GDM1 (cell line): ENCODE measurements around the gene GSX2.
A peak's percentile ranks its signal among the peaks of the same experiment; 100 is the strongest.
"Not testable (repeated sequence)": the region's sequence is repeated elsewhere in the genome, so short reads cannot be mapped to it uniquely, and the experiment has no call there.

Experiments used
- DNase-seq: peaks from one replicate; lab custom pipeline; 2025; lab: John Stamatoyannopoulos, UW

The GSX2 gene

GRCh38 chr4:54103190-54103574, 3.2 kb downstream of the GSX2 start:
- no peak for DNase-seq

DNA sequence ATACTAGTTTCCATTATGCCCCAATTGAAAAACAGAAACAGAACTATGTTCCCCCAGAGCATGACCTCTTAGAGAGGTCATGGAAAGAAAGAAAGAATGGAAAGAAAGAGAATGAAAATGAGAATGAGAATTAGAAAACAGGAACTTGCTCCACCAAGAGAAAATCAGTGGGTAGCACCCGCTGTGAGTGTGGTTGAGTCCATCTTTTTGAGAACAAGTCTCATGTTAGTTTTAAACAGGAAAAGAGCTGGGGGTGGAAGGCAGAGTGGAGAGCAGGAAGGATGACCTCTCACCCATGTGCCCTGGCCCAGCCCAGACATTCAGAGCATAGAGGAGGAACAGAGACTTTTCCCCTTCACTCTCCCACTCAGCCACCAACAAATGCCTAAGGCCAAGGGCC, 4.9 kb downstream of the GSX2 start:
- no peak for DNase-seq

GRCh38 chr4:54107951-54108748, 8.2 kb downstream of the GSX2 start:
- no peak for DNase-seq

DNA sequence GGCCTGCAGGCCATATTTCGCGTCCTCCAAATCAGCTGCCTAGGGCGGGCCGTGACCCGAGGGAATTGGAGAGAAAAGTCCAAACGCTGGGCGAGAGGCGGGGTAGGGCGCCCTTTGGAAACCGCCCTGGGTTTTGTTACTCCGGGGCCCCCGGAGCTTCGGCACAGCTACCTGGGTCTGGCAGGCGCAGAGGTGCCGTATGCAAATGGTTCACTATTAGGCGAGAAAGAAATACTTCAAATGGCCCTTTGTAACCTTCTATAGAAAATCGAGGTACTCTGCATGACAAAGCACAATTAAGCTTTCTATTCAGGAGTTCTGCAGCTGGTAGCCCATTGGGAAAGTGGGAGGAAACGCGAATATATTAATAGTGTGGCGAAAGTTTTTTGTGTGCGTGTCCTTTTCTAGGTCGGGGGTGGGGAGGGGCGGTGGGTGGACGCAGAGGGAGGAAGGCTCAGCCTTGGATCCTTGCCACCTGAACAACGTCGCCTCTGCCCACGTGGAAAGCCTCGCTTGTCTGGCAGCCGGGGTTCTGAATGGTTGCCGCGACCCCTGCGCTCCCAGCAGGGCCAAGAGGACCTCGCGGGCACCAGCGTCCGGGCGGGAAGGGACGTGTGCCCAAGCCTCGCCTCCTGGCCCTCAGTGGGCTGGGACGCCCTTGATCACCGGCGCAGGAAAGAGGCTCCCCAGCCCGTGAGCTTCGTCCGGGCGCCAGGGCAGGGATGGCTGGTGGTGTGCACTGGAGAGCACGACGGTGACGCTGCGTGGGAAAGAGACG, 9.5 kb downstream of the GSX2 start:
- DNase-seq: no peak

GRCh38 chr4:54110019-54110416, 10.1 kb downstream of the GSX2 start:
- DNase-seq: no peak

GRCh38 chr4:54113206-54113605, 13.2 kb downstream of the GSX2 start:
- not testable (repeated sequence) for DNase-seq

DNA sequence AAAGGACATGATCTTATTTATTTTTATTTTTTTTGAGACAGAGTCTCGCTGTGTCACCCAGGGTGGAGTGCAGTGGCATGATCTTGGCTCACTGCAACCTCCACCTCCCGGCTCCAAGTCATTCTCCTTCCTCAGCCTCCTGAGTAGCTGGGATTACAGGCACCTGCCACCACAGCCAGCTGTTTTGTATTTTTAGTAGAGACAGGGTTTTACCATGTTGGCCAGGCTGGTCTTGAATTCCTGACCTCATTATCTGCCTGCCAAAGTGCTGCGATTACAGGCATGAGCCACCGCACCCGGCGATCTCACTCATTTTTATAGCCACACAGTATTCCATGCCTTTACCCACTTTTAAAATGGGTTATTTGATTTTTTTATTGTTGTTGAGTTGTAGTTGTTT, 16.3 kb downstream of the GSX2 start:
- not testable (repeated sequence) for DNase-seq

- no peak for DNase-seq
These were observed 19.1 kb downstream of the GSX2 start for GRCh38 chr4:54118850-54119589.

- no peak for DNase-seq
These were observed 20.6 kb downstream of the GSX2 start for GRCh38 chr4:54120518-54120917.

GRCh38 chr4:54127660-54128059, 27.7 kb downstream of the GSX2 start:
- no peak for DNase-seq

DNA sequence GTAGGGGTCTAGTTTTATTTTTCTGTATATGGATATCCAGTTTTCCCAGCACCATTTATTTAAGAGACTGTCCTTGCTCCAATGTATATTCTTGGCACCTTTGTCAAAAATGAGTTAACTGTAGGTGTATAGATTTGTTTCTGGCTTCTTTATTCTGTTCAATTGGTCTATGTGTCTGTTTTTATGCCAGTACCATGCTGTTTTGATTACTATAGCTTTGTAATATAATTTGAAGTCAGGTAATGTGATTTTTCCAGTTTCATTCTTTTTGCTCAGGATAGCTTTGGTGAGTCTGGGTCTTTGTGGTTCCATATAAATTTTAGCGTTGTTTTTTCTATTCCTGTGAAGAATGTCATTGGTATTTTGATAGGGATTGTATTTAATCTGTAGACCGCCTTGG, 28.7 kb downstream of the GSX2 start:
- not testable (repeated sequence) for DNase-seq

DNA sequence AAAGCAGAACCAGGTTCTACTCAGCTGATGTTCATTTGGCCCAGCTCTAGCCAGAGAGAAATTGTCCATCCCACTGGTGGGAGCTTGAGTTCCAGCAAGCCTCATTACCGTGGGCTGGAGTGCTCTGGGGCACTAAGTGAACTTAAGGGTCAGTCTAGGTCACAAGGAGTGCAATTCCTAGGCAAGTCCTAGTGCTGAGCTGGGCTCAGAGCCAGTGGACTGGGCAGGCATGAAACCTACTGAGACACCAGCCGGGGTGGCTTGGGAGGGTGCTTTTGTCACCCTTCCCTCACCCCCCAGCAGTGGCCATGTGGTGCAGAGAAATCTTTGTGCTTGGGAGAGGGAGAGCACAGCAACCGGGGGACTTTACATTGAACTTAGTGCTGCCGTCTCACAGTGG, 39.4 kb downstream of the GSX2 start:
- DNase-seq: no peak

DNA sequence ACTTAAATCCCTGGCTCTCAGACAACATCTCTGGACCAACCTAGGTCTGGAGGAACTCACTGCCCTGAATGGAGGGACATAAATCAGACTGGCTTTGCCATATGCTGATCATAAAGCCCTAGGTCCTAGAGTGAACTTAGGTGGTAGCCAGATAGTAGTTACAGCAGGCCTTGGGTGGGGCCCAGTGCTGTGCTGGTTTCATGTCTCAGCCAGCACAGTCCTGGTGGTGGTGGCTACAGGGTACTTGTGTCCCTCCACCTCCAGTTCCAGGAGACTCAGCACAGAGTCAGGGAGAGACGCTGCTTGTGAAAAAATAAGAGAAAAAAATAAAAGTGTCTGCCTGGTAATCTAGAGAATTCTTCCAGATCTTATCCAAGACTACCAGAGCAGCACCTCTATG, 40.3 kb downstream of the GSX2 start:
- DNase-seq: no peak

GRCh38 chr4:54144199-54144598, 44.2 kb downstream of the GSX2 start:
- DNase-seq: no peak

DNA sequence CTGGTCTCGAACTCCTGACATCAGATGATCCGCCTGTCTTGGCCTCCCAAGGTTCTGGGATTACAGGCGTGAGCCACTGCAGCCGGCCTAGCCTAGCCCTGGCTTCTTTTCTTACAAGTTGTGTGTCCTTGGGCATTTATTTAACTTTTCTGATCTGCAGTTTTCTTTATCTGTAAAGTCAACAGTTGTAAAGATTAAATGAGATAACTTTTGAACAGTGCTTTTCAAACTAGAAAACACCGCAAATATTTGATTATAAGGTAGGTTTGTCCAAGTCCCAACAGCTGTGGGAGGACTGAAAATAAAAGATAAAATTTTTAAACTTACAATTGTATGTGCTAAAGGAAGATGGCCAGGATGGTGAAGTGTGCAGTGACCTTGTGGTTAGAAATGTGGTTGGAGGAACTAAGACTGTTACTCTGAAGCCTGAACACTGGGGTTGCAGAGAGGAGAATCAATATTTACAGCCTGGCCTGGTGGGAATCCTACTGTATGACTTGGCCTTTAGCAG, 44.8 kb downstream of the GSX2 start:
- peak; percentile 31 for DNase-seq

- no peak for DNase-seq
These were observed 46.2 kb downstream of the GSX2 start for GRCh38 chr4:54146139-54146538.

DNA sequence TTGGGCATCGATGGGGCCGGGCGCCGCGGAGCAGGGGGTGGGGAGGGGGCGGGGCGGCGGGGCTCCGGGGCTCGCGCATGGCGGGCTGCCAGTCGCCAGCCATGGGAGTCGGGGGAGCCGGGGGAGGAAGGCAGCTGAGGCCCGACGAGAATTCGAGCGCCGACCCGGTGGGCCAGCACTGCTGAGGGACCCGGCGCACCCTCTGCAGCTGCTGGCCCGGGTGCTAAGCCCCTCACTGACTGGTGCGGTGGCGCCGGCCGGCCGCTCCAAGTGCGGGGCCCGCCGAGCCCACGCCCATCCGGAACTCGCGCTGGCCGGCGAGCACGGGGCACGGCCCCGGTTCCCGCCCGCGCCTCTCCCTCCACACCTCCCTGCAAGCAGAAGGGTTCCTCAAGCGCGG, 49.4 kb downstream of the GSX2 start:
- no peak for DNase-seq
